ENCODE measurements around the gene HIVEP1.

DNA sequence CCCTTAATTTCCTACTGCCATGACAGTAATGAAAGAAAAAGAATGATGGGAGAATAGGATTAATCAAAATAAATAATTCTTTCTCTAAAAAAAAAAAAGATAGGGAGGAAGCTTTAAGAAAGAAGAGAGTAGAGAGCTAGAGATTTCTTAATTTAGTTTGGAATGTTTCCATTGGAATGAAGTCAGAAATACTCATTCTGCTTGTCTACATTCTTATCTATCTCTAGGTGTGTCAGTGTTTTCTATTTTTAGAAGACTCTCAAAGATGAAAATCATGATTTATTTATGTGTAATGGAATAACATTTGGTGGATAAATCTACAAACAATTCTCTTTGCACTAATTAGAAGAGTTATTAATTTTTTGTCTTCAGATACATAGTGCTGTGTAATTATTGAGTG lies 38.0 kb upstream of the HIVEP1 start:
- TF ChIP-seq EGR1 (IDR thresholded peaks at IDR 0.05; ENCODE audit: low read depth in 2 of 2), result no peak
- TF ChIP-seq, protein P1, sequence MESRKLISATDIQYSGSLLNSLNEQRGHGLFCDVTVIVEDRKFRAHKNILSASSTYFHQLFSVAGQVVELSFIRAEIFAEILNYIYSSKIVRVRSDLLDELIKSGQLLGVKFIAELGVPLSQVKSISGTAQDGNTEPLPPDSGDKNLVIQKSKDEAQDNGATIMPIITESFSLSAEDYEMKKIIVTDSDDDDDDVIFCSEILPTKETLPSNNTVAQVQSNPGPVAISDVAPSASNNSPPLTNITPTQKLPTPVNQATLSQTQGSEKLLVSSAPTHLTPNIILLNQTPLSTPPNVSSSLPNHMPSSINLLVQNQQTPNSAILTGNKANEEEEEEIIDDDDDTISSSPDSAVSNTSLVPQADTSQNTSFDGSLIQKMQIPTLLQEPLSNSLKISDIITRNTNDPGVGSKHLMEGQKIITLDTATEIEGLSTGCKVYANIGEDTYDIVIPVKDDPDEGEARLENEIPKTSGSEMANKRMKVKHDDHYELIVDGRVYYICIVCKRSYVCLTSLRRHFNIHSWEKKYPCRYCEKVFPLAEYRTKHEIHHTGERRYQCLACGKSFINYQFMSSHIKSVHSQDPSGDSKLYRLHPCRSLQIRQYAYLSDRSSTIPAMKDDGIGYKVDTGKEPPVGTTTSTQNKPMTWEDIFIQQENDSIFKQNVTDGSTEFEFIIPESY (IDR thresholded peaks at IDR 0.05), result no peak
- no peak for TF ChIP-seq RAD21 (IDR thresholded peaks at IDR 0.05)
- TF ChIP-seq, protein P2, sequence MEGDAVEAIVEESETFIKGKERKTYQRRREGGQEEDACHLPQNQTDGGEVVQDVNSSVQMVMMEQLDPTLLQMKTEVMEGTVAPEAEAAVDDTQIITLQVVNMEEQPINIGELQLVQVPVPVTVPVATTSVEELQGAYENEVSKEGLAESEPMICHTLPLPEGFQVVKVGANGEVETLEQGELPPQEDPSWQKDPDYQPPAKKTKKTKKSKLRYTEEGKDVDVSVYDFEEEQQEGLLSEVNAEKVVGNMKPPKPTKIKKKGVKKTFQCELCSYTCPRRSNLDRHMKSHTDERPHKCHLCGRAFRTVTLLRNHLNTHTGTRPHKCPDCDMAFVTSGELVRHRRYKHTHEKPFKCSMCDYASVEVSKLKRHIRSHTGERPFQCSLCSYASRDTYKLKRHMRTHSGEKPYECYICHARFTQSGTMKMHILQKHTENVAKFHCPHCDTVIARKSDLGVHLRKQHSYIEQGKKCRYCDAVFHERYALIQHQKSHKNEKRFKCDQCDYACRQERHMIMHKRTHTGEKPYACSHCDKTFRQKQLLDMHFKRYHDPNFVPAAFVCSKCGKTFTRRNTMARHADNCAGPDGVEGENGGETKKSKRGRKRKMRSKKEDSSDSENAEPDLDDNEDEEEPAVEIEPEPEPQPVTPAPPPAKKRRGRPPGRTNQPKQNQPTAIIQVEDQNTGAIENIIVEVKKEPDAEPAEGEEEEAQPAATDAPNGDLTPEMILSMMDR (IDR thresholded peaks at IDR 0.05; ENCODE audit: low read depth, low read length, missing input control), result no peak
- TF ChIP-seq, protein P3, sequence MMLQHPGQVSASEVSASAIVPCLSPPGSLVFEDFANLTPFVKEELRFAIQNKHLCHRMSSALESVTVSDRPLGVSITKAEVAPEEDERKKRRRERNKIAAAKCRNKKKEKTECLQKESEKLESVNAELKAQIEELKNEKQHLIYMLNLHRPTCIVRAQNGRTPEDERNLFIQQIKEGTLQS (IDR thresholded peaks at IDR 0.05), result no peak
- no peak for TF ChIP-seq JUND (IDR thresholded peaks at IDR 0.05)
- TF ChIP-seq NR2F2 (IDR thresholded peaks at IDR 0.05), result no peak
- TF ChIP-seq RXRA (IDR thresholded peaks at IDR 0.05), result no peak
- no peak for TF ChIP-seq GABPA (IDR thresholded peaks at IDR 0.05 in 1 of 2, conservative IDR thresholded peaks at IDR 0.05 in 1 of 2)
- TF ChIP-seq, protein P4, sequence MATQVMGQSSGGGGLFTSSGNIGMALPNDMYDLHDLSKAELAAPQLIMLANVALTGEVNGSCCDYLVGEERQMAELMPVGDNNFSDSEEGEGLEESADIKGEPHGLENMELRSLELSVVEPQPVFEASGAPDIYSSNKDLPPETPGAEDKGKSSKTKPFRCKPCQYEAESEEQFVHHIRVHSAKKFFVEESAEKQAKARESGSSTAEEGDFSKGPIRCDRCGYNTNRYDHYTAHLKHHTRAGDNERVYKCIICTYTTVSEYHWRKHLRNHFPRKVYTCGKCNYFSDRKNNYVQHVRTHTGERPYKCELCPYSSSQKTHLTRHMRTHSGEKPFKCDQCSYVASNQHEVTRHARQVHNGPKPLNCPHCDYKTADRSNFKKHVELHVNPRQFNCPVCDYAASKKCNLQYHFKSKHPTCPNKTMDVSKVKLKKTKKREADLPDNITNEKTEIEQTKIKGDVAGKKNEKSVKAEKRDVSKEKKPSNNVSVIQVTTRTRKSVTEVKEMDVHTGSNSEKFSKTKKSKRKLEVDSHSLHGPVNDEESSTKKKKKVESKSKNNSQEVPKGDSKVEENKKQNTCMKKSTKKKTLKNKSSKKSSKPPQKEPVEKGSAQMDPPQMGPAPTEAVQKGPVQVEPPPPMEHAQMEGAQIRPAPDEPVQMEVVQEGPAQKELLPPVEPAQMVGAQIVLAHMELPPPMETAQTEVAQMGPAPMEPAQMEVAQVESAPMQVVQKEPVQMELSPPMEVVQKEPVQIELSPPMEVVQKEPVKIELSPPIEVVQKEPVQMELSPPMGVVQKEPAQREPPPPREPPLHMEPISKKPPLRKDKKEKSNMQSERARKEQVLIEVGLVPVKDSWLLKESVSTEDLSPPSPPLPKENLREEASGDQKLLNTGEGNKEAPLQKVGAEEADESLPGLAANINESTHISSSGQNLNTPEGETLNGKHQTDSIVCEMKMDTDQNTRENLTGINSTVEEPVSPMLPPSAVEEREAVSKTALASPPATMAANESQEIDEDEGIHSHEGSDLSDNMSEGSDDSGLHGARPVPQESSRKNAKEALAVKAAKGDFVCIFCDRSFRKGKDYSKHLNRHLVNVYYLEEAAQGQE (IDR thresholded peaks at IDR 0.05), result no peak
- TF ChIP-seq SP1 (IDR thresholded peaks at IDR 0.05), result no peak
- TF ChIP-seq TAF1 (conservative IDR thresholded peaks at IDR 0.05), result no peak
- no peak for TF ChIP-seq YY1 (IDR thresholded peaks at IDR 0.05)
